Measurements from ENCODE around the gene CLSTN2.

CLSTN2 gene

DNA sequence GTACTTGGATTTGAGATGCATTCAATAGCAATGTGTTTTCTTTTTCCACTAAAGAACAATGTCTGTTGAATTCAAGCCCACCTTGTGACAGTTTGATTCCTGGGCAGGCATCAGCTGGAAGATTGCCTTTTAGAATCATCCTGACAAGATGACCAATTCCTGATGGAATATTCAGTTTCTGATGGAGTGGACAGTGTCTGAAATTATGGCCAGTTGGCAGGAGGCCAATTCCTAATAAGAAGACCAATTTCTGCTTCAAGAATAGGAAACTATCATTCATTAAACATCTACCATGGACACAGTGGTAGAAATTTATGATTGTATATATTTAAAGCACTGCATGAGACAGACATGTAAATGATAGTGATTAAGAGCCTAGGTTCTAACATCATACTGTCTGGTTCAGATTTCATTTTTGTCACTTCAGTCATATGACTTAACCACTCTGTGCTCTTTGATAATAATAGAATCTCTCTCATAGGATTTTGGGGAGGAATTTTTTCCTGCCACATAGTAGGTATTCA lies 133.6 kb downstream of the CLSTN2 start:
- Mint-ChIP-seq H3K9me3 (no peaks in the 10 kb centered on the region), H3K36me3 (no peaks in the 10 kb centered on the region), H3K4me3 (no peak overlapping the region), H3K27me3 (peaks cover 4% of the 10 kb centered on the region), H3K4me1 (no peaks in the 10 kb centered on the region), H3K27ac (no peak overlapping the region)
- DNase-seq (ENCODE audit: low spot score in 2 of 2) = no peak
- ATAC-seq (ENCODE audit: low read depth) = no peak

DNA sequence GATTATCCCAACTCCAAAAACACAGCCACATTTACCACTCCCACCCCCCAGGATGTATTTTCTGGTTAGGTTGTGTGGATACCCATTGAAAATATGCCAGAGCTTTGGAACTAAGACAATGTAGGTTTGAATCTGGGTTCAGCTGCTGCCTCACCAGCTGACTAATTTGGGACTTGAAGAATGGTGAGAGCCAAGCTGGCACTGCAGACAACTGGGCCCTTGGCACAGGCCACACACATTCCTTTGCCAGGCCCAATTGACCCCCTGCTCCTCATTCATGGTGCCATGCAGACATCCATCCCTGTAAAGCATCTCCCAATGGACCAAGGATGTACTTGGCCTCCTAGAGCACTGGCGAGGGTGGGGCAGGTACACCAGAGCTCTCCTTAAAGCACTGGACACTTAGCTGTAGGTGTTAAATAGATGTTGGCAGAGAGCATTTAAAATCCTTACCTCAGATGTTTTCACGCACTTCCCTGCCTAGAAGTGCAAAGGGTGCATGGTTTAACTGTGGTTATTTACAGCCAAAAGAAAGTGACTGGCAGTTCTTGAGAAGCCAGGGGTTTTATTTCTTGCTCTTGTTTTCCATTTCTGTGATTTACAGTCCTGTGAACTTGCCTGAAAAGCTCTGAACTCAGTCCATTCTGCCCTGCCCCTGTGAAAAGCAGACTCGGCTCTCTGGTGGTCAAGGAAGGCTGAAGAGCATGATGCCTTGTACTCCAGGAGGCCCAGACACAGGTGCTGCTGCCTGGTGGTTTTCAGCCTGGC lies 138.5 kb downstream of the CLSTN2 start:
- DNase-seq (ENCODE audit: low spot score in 2 of 2) (no peak), ATAC-seq (ENCODE audit: low read depth) (no peak)
- Mint-ChIP-seq H3K9me3 (no peaks in the 10 kb centered on the region), H3K4me1 (no peaks in the 10 kb centered on the region), H3K4me3 (no peak overlapping the region), H3K36me3 (no peaks in the 10 kb centered on the region), H3K27ac (no peak overlapping the region), H3K27me3 (peaks cover 3% of the 10 kb centered on the region)

DNA sequence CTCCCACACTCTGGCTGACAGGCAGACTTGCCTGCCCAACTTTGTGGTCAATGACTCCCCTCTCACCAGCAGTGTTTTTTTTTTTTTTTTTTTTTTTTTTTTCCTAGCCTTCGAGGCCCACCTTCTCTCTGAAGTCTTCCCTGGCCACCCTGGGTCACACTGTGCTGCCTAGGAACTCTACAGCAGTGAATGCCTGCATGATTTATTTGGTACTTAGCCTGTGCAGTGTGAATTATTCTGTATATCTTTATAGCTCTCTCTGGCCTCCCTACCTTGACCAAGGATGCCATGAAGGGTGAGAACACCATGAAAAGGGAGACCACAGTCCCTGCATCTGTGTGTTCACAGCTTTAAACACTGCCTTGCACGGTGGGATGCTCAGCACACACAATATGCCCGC lies 141.6 kb downstream of the CLSTN2 start:
- Mint-ChIP-seq H3K4me3 (no peak overlapping the region), H3K27me3 (no peaks in the 10 kb centered on the region), H3K9me3 (no peaks in the 10 kb centered on the region), H3K4me1 (no peaks in the 10 kb centered on the region), H3K27ac (no peak overlapping the region), H3K36me3 (no peaks in the 10 kb centered on the region)
- ATAC-seq (ENCODE audit: low read depth) (no peak), DNase-seq (ENCODE audit: low spot score in 2 of 2) (no peak)

DNA sequence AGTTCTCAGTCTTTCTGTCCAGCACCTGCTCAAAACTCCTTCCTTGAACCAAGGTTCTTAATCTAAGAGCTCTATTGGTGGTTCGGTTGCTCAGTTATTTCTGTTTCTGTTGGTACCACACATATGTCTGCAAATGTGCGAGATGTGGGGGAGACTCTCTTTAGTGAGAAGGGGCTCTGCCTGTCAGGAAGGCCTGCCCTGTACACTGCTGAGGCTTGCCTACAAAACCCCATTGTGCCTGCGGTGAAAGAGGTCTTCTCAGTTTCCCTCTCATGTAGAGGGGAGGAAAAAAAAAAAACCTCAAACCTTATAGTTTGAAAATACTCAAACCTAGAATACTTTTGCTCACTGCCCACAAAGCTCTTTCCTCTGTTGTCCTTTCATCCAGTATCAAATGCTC lies 142.4 kb downstream of the CLSTN2 start:
- H3K4me3 Mint-ChIP-seq = no peak overlapping the region
- no peaks in the 10 kb centered on the region for H3K9me3 Mint-ChIP-seq
- no peaks in the 10 kb centered on the region for H3K4me1 Mint-ChIP-seq
- H3K36me3 Mint-ChIP-seq = no peaks in the 10 kb centered on the region
- no peak for ATAC-seq (ENCODE audit: low read depth)
- H3K27ac Mint-ChIP-seq = no peak overlapping the region
- H3K27me3 Mint-ChIP-seq = no peaks in the 10 kb centered on the region
- no peak for DNase-seq (ENCODE audit: low spot score in 2 of 2)

DNA sequence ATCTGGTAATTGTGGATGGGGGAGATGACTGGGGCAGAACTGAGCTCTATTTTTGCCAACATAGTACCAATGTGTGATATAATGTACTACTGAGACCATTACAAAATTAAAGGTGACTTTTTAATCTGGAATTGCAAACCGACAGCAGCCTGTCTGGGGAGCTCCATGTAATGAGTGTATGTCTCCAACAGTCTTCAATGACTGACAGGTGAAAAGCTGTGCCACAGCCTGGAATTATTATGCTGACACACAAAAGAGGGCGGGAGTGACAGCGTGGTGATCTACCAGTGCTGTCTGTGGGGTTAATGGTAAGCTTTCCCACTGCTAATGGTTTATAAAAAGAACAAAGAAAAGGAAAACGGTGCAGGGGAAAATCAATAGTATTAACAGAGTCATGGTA lies 143.4 kb downstream of the CLSTN2 start:
- DNase-seq (ENCODE audit: low spot score in 2 of 2) (no peak), ATAC-seq (ENCODE audit: low read depth) (no peak)
- H3K4me3 Mint-ChIP-seq = no peak overlapping the region
- no peaks in the 10 kb centered on the region for H3K9me3 Mint-ChIP-seq
- H3K27ac Mint-ChIP-seq = no peak overlapping the region
- H3K27me3 Mint-ChIP-seq = no peaks in the 10 kb centered on the region
- H3K36me3 Mint-ChIP-seq = no peaks in the 10 kb centered on the region
- H3K4me1 Mint-ChIP-seq = no peaks in the 10 kb centered on the region

DNA sequence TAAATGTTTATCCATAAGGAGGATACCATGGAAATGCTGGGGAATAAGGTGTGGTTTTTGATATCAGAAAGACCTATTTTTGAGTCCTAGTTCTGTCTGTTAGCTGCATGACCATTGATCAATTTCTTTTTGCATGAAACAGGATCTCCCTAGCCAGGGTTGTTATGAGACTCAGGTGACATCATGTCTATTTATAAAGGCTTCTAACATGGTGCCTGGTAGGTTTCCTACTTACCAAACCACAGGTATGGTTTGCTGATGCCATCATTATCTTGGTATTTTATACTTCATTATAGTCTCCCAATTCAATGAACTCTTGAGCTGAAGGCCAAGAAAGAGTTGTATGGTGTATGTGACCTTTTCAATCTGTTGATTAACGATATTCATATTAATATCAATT lies 144.0 kb downstream of the CLSTN2 start:
- Mint-ChIP-seq H3K27ac (no peak overlapping the region), H3K4me1 (no peaks in the 10 kb centered on the region), H3K9me3 (no peaks in the 10 kb centered on the region), H3K4me3 (no peak overlapping the region), H3K27me3 (no peaks in the 10 kb centered on the region), H3K36me3 (no peaks in the 10 kb centered on the region)
- ATAC-seq (ENCODE audit: low read depth) (no peak), DNase-seq (ENCODE audit: low spot score in 2 of 2) (no peak)

DNA sequence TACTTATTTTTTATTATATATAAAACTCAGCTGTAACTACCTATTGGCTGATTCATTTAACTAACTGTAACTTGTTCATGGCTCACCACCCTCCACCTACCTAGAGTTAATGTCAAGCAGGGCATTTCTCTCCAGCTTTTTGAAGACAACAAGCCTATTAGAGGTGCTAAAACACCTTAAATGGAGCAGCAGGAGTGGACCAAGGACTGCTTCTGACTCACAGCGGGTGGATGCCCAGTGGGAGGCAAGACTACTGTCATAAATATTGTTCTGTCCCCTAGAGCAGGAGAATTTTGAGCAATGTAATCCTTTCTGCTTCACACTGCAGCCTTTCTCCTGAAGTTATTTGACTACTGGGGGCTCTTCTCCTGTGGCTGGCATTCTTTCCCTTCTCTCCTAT lies 146.9 kb downstream of the CLSTN2 start:
- DNase-seq (ENCODE audit: low spot score in 2 of 2) (no peak), ATAC-seq (ENCODE audit: low read depth) (no peak)
- Mint-ChIP-seq H3K27ac (no peak overlapping the region), H3K9me3 (no peaks in the 10 kb centered on the region), H3K27me3 (no peaks in the 10 kb centered on the region), H3K4me1 (no peaks in the 10 kb centered on the region), H3K4me3 (no peak overlapping the region), H3K36me3 (no peaks in the 10 kb centered on the region)

DNA sequence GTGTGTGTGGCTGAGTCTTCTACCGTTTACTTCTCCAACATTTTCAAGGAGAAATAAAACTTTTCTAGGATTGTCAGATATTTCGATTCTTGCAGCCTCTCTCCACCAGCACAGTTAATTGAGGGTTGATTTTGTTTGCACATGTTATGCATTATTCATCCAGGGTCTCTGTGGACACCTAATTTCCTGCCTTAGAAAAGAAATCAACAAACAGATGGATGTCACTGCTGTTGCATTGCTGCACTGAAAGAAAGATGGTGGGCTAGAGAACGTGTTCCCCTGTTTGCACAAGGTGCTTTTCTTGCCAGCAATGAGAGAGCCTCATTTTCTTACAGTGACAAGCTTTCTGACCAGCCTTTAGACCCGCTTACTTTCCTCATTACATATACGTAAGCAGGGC lies 150.0 kb downstream of the CLSTN2 start:
- Mint-ChIP-seq H3K27me3 (peaks cover 1% of the 10 kb centered on the region), H3K27ac (no peak overlapping the region), H3K4me3 (no peak overlapping the region), H3K4me1 (no peaks in the 10 kb centered on the region), H3K9me3 (peaks cover 2% of the 10 kb centered on the region), H3K36me3 (no peaks in the 10 kb centered on the region)
- no peak for DNase-seq (ENCODE audit: low spot score in 2 of 2)
- ATAC-seq (ENCODE audit: low read depth) = no peak

DNA sequence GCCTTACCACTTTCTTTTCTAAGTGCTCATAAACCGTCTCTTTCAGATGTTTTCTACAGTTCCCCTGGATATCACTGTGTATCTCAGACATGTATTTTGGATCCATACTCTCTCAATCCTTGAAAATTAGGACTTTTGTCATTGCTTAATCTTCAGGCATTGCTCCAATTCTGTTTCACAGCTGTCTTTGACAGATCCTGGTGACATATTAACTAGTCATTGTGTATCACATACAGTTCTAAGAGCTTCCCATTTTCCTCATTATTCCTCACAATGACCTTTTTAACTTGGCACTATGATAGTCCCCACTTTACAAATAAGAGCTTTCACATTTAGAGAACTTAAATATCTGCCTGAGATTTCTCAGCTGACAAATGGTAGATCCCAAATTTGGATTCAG lies 151.7 kb downstream of the CLSTN2 start:
- no peak overlapping the region for H3K27ac Mint-ChIP-seq
- H3K36me3 Mint-ChIP-seq = no peaks in the 10 kb centered on the region
- DNase-seq (ENCODE audit: low spot score in 2 of 2) (no peak), ATAC-seq (ENCODE audit: low read depth) (no peak)
- no peaks in the 10 kb centered on the region for H3K4me1 Mint-ChIP-seq
- H3K4me3 Mint-ChIP-seq = no peak overlapping the region
- H3K9me3 Mint-ChIP-seq = peaks cover 3% of the 10 kb centered on the region
- peaks cover 5% of the 10 kb centered on the region for H3K27me3 Mint-ChIP-seq

DNA sequence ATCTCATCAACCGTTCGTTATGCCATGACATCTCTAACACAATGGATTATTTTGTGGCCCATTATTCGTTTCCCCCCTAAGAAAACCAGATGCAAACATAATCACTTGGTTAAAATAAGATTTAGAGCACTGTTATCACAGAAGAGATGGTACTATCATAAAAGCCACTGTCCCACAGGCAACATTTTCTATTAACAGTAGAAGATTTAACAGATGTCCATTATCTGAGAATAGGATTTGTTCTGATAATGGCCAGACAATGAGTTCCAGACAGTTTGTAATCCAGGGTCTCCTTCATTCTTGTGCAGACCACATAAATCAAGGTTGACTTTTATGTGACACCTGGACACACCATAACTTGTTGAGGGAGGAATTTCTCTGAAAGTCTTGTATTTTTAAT lies 153.1 kb downstream of the CLSTN2 start:
- Mint-ChIP-seq H3K27me3 (peaks cover 5% of the 10 kb centered on the region), H3K4me1 (no peaks in the 10 kb centered on the region), H3K36me3 (no peaks in the 10 kb centered on the region), H3K4me3 (no peak overlapping the region), H3K27ac (no peak overlapping the region), H3K9me3 (peaks cover 3% of the 10 kb centered on the region)
- no peak for ATAC-seq (ENCODE audit: low read depth)
- no peak for DNase-seq (ENCODE audit: low spot score in 2 of 2)

DNA sequence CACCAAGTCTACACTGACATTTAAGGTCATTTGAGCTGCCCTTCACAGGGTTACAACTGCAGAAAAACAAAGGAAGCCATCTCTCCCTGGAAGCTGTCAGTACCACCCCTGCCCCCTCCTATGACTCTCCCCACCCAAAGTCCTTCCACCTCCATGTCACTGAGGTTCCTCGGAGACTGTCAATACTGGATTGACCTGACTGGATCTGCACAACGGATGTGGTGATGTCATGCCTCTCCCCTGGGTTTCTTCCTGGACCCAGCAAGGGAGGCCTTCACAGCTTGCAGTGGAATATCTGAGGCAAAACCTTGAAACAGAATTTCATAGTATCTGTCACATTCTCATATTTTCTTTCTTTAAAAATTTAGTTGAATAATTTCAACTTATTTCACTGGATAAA lies 153.5 kb downstream of the CLSTN2 start:
- Mint-ChIP-seq H3K27me3 (peaks cover 5% of the 10 kb centered on the region), H3K4me1 (no peaks in the 10 kb centered on the region), H3K36me3 (no peaks in the 10 kb centered on the region), H3K27ac (no peak overlapping the region), H3K9me3 (peaks cover 3% of the 10 kb centered on the region), H3K4me3 (no peak overlapping the region)
- ATAC-seq (ENCODE audit: low read depth) (no peak), DNase-seq (ENCODE audit: low spot score in 2 of 2) (no peak)

DNA sequence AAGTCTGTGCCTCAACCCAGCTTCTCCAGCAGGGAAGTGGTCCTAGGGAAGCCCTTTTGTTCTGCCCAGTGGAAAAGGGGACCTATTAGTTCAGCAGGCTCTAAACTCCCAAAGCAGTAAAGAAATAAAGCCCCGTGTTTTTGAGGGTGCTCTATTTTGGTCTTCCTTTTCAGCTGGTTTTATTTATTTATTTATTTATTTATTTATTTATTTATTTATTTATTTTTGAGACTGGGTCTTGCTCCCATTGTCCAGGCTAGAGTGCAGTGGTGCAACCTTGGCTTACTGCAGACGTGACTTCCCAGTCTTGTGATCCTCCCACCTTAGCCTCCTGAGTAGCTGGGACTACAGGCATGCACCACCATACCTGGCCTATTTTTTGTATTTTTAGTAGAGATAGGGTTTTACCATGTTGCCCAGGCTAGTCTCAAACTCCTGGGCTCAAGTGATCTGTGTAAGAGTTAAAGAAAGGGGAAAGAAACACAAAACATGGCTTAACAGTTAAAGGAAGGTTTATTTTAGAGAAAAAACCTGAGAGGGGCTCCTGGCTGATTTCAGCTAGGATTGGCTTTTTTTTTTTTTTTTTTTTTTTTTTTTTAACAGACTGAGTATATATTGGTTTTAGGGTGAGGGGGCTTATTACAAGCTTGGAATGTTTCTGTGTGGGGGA lies 154.6 kb downstream of the CLSTN2 start:
- no peak overlapping the region for H3K4me3 Mint-ChIP-seq
- ATAC-seq (ENCODE audit: low read depth) (no peak), DNase-seq (ENCODE audit: low spot score in 2 of 2) (no peak)
- no peaks in the 10 kb centered on the region for H3K36me3 Mint-ChIP-seq
- H3K27ac Mint-ChIP-seq = no peak overlapping the region
- peaks cover 3% of the 10 kb centered on the region for H3K9me3 Mint-ChIP-seq
- H3K27me3 Mint-ChIP-seq = peaks cover 5% of the 10 kb centered on the region
- no peaks in the 10 kb centered on the region for H3K4me1 Mint-ChIP-seq

DNA sequence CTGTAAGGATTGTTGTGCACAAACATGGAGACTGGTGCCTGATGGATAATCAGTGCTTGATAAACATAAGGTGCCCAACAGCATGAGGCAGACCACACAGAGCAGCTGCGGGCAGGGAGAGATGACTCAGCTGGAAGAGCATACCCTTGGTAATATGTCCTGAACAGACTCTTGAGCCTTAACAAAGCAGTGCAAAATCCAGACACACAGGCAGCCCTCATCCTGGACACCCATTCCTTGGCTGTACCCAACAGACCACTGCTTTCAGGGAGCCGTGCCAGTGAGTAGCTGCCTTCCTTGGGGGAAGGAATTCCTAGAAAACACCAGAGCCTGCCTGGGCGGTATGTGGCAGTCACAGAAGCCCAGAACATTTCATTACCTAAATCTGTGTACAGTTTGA lies 156.2 kb downstream of the CLSTN2 start:
- Mint-ChIP-seq H3K27me3 (peaks cover 5% of the 10 kb centered on the region), H3K4me3 (no peak overlapping the region), H3K27ac (no peak overlapping the region), H3K36me3 (no peaks in the 10 kb centered on the region), H3K4me1 (no peaks in the 10 kb centered on the region), H3K9me3 (peaks cover 3% of the 10 kb centered on the region)
- DNase-seq (ENCODE audit: low spot score in 2 of 2) (no peak), ATAC-seq (ENCODE audit: low read depth) (no peak)

DNA sequence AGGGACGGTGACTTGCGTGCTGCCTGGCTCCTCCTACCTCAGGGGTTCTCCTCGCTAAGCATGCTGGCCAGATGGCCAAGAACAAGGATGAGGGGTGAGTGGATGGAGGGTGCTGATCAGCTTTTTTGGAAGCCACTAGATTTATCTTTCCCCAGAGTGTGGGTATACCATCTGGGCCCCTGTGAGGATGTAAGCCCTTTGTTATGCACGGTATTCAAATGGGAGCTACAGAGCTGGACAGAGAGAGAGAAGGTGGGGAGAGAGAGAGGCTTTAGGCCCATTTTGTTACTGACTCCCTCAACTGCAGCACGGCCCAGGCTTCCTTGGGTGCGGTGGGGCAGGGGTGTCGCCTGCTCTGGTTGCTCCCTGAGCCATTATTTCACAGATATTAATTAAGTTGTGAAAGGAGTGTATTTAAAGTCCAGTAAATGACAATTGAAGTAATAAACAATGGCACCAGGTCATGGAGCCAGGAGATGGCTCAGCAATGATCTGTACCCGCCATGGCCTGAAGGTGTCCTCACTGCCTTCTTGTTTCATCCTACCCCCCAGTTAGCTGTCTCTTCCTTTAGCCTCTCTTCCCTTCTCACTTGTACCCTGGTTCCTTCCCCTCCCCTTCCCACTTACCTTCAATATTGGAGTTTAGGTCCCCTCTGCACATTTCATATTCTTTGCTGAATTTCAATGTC lies 158.0 kb downstream of the CLSTN2 start:
- no peaks in the 10 kb centered on the region for H3K36me3 Mint-ChIP-seq
- H3K27me3 Mint-ChIP-seq = peaks cover 5% of the 10 kb centered on the region
- H3K27ac Mint-ChIP-seq = no peak overlapping the region
- ATAC-seq (ENCODE audit: low read depth) (no peak), DNase-seq (ENCODE audit: low spot score in 2 of 2) (no peak)
- peaks cover 4% of the 10 kb centered on the region for H3K9me3 Mint-ChIP-seq
- no peak overlapping the region for H3K4me3 Mint-ChIP-seq
- H3K4me1 Mint-ChIP-seq = no peaks in the 10 kb centered on the region
